AG09319 (cell line): ENCODE results near the gene FAM193B.

Experiments used
- DNase-seq: peaks from one replicate; pipeline ENCODE4 v3.0.0-alpha.2; 2010; ENCODE audit warnings: low read depth; ENCODE audit errors: extremely low read depth
- CTCF ChIP-seq: IDR thresholded peaks from 2 replicates; pipeline ENCODE4 v1.5.1; 2011; ENCODE audit warnings: low read depth, mild to moderate bottlenecking, inconsistent platforms, low read length, moderate library complexity

The FAM193B gene

GRCh38 chr5:177478711-177479646, 75.4 kb downstream of the FAM193B start:
- no peak for TF ChIP-seq CTCF
- DNase-seq, result no peak

- TF ChIP-seq CTCF, result no peak
- no peak for DNase-seq
Measured at GRCh38 chr5:177477701-177478477, 76.5 kb downstream of the FAM193B start.

DNA sequence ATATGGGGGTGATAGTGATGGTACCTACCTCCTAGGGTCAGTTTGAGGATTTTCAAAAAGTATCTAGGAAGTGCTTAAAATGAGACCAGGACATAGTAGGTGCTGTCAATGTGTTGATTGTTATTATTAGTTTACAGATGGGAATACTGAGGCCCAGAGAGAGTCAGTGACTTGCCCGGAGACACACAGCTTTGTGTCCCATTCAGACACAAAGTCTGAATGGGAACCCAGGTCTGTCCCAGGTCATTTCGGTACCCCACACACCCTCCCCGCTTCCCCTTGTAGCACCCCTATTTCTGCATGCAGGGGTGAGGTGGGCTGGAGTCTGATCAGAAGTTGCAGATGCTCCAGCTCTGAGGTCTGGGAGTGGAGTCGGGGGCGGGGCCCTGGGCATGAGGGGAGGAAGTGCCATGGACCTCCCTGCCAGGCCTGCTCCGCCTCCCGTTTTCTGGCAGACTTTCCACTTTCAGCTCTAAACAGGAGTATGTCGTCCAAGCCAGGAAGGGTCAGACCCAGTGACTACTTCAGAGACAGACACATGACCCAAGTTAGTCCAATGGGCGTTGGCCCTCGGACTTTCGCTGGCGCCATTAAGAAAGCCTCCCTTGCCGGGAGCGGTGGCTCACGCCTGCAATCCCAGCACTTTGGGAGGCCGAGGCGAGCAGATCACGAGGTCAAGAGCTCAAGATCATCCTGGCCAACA, 77.7 kb downstream of the FAM193B start:
- no peak for DNase-seq
- no peak for TF ChIP-seq CTCF

GRCh38 chr5:177475563-177476427, 78.6 kb downstream of the FAM193B start:
- no peak for DNase-seq
- TF ChIP-seq CTCF, result no peak

- no peak for TF ChIP-seq CTCF
- DNase-seq, result no peak
Measured at GRCh38 chr5:177474846-177475562, 79.4 kb downstream of the FAM193B start.

DNA sequence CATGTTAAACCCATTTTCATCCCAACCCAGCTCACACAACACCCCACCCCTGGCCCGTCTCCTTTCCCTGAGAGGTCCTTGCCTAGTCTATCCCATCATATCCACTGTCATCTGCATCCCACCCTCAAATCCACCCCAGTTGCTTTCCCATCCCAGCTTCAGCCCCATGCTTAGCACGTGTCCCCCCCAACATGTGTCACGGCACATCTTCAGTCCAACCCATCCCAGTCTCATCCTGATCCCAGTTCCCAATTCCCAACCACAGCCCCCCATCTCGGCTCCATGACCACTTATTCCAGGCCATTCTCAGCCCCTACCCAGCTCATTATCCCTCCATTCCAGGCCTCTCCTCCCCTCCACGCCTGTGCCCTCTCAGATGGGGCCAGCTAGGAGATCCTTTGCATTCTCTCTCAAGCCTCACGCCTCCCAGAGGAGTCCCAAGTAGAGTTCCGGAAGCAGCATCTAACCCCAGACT, 80.3 kb downstream of the FAM193B start:
- TF ChIP-seq CTCF, result no peak
- DNase-seq, result no peak
